MM.1S (cell line): ENCODE measurements around the gene MB.

Source experiments
- EZH2 ChIP-seq: fragments of 300-600 bp; sonication (generic); optimal IDR thresholded peaks from 2 replicates; pipeline ENCODE3; 2017; ENCODE audit warnings: low read depth, mild to moderate bottlenecking, antibody characterized with exemption, low read length, mixed read lengths
- TF ChIP-seq, protein P1 (sequence below): fragments of 300-600 bp; sonication (generic); IDR thresholded peaks from 2 replicates; pipeline ENCODE4 v1.5.1; 2016; ENCODE audit warnings: antibody characterized with exemption, low read length, mixed read lengths

GRCh38 chr22:35606916-35607315 is 10.2 kb downstream of the MB start:
- TF ChIP-seq, protein P1, sequence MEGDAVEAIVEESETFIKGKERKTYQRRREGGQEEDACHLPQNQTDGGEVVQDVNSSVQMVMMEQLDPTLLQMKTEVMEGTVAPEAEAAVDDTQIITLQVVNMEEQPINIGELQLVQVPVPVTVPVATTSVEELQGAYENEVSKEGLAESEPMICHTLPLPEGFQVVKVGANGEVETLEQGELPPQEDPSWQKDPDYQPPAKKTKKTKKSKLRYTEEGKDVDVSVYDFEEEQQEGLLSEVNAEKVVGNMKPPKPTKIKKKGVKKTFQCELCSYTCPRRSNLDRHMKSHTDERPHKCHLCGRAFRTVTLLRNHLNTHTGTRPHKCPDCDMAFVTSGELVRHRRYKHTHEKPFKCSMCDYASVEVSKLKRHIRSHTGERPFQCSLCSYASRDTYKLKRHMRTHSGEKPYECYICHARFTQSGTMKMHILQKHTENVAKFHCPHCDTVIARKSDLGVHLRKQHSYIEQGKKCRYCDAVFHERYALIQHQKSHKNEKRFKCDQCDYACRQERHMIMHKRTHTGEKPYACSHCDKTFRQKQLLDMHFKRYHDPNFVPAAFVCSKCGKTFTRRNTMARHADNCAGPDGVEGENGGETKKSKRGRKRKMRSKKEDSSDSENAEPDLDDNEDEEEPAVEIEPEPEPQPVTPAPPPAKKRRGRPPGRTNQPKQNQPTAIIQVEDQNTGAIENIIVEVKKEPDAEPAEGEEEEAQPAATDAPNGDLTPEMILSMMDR: no peak
- TF ChIP-seq EZH2: no peak
